ENCODE data around the gene FARP2. TPM values are rescaled to one million over a fixed set of nuclear protein-coding genes. Genes with fewer than 3 reads are reported as not detected.

The FARP2 gene
- total RNA-seq, 1 experiment from 2014 or later: 35.6 TPM

DNA sequence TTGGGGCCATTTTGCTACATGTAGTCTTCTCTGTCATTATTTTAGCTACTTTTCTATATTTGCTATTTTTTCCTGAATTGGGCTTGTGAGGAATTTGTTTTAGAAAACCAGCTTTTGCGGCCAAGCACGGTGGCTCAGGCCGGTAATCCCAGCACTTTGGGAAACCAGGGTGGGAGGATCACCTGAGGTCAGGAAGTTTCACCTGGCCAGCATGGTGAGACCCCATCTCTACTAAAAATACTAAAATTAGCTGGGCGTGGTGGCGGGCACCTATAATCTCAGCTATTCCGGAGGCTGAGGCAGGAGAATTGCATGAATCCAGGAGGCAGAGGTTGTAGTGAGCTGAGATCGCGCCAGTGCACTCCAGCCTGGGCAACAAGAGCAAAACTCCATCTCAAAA, 35.7 kb upstream of the FARP2 start:
- H3K27me3 ChIP-seq: no peaks in the 10 kb centered on the region
- H3K36me3 ChIP-seq: peaks cover 76% of the 10 kb centered on the region
- DNase-seq: no peak
- H3K9me3 ChIP-seq: no peaks in the 10 kb centered on the region
- H3K4me3 ChIP-seq: no peak overlapping the region

DNA sequence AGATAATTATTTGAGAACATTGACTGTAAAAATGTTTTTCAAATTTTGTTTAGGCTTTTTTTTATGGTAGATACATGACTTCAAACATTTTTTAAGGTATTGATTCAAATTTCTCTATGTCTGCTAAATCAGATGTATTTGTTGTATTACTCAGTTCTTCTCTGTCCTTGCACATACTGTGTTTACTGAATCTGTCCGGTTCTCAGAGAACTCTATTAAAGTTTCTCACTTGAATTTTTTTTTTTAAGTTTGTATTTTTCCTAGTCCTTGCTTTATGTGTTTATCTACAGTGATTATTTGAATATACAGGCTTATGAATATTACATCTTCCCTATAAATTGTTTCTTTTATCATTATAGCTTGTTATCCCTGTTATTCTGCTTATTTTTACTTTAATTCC, 35.1 kb upstream of the FARP2 start:
- Histone ChIP-seq H3K4me3 (no peak overlapping the region), H3K36me3 (peaks cover 81% of the 10 kb centered on the region), H3K9me3 (no peaks in the 10 kb centered on the region), H3K27me3 (no peaks in the 10 kb centered on the region)
- no peak for DNase-seq

DNA sequence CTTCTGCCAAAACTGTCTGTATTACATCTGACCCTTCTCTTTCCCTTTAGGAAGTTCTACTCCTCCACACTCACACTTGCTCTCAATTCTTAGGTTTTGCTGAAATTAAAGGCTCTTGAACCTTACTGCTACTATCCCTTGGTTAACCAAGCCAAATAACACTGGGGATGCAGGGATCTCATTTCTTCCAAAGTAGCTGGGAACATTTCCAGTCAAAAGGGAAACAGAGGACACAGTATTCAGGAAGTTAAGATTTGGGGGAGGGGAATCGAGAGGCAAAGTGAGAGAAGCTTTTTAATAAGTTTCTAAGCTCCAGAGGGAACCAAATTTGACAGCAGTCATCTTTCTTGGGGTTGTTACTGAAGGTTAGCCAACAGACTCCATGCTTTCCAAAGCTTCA, 34.2 kb upstream of the FARP2 start:
- Histone ChIP-seq H3K9me3 (no peaks in the 10 kb centered on the region), H3K36me3 (peaks cover 79% of the 10 kb centered on the region), H3K4me3 (no peak overlapping the region), H3K27me3 (no peaks in the 10 kb centered on the region)
- no peak for DNase-seq

DNA sequence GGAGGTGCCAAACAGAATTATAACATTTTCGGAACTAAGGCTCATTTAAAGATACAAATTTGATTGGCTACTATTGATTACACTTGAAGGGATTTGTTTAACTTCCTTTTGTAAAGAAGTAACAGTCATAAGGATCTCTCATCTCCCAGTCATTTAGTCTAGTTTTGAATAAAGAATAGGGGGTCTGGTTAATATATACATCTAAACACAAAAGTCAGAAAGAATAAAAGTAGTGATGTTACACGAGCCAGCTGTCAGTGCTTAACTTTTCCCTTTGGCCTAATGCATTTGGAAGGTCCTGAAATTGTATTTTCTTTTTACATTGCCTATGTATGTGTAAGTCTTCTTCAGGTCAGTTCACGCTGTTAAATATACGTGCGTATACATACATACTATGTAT, 32.3 kb upstream of the FARP2 start:
- H3K9me3 ChIP-seq: no peaks in the 10 kb centered on the region
- H3K36me3 ChIP-seq: peaks cover 84% of the 10 kb centered on the region
- H3K4me3 ChIP-seq: no peak overlapping the region
- no peaks in the 10 kb centered on the region for H3K27me3 ChIP-seq
- DNase-seq: no peak

DNA sequence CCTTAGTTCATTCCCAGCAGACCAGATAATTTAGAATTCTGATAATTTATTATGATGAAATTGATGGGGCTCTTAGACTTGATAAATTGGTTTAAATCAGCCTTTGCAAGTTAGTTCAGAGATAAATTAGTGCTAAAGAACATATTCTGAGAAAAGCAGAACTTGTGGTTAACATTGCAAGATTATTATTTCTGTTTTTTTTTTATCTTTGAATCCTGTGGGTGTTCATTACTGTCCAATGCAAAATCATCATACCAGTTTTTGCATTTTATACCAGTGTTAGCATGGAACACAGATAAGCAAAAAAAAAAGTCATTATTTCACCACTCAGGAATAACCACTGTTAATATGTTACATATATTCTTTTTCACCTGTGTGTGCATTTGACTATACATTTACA, 31.3 kb upstream of the FARP2 start:
- peaks cover 84% of the 10 kb centered on the region for H3K36me3 ChIP-seq
- no peaks in the 10 kb centered on the region for H3K9me3 ChIP-seq
- H3K27me3 ChIP-seq: no peaks in the 10 kb centered on the region
- no peak overlapping the region for H3K4me3 ChIP-seq
- no peak for DNase-seq

DNA sequence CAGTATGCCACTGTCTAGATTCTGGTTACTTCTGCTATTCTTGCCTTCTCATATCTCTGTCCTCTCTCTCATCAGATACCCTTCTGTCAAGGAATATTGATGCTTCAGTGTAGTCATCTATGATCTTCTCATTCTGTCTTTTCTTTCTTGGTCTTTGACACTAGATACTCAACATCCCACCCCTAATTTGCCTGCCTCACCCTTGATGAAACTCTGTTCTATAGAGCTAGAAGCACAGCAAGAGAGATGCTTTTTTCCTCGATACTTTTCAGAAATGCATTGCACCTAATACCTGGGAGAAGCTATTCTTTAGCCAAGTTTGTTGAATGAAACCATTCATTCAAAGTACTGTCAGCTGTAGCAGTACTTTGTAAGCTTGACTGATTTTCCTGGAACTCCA, 30.8 kb upstream of the FARP2 start:
- H3K4me3 ChIP-seq: no peak overlapping the region
- peaks cover 84% of the 10 kb centered on the region for H3K36me3 ChIP-seq
- H3K9me3 ChIP-seq: no peaks in the 10 kb centered on the region
- H3K27me3 ChIP-seq: no peaks in the 10 kb centered on the region
- DNase-seq: no peak

DNA sequence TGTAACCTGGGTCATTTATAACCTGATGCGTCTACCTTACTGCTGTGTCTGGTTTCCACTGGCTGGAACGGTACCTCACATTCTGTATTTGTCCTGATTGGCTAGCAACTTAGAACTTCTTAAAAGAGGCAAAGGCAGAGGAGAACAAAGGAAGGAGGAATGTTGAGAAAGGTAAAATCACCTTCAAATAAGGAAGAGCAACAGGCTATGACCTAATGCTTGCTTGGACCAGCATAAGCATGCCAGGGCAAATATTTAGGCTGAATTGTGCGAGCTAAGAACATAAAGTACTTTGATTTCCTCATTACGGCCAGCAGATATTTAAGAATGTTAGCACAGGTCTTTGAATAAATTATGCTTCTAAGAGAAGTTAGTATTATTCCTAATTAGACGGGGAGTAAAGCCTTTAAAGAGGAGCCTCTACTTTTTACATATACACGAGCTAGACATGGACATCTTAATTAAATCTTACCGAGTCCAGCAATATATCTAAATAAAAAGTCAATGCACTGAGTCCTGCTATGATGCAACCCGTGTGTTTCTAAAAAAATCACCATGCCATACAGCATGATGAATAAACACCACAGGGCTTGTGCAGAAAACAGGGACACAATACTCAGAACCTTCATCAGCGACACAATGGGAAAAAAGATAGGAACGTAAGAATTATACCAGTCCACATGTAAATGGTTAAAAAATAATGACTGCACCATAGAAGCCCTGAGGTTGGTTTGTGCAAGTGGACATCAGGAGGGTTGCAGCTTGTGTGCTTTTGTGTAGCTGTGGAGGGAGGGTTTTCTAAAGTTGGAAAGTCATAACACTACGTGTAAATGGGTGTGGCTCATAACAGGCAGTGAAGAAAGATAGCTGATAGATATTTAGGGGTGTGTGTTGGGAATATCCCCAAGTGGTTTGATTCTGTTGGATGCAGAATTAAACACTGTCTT, 26.1 kb upstream of the FARP2 start:
- DNase-seq: no peak
- no peaks in the 10 kb centered on the region for H3K27me3 ChIP-seq
- H3K4me3 ChIP-seq: no peak overlapping the region
- no peaks in the 10 kb centered on the region for H3K9me3 ChIP-seq
- peaks cover 94% of the 10 kb centered on the region for H3K36me3 ChIP-seq

DNA sequence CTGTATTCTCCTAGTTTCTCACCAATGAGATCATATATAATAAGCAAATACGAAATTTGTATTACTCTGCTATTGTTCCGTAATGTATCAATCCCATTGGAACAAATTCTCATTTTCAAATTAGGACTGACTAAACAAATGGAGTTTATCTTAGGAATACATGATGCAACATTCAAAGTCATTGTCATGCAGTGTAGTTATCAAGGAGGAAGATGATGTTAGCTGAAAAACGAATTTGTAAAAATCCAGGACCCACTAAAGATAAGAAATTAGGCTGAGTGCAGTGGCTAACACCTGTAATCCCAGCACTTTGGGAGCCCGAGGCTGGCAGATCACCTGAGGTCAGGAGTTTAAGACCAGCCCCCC, 25.5 kb upstream of the FARP2 start:
- no peaks in the 10 kb centered on the region for H3K9me3 ChIP-seq
- DNase-seq: no peak
- peaks cover 94% of the 10 kb centered on the region for H3K36me3 ChIP-seq
- H3K27me3 ChIP-seq: no peaks in the 10 kb centered on the region
- H3K4me3 ChIP-seq: no peak overlapping the region

DNA sequence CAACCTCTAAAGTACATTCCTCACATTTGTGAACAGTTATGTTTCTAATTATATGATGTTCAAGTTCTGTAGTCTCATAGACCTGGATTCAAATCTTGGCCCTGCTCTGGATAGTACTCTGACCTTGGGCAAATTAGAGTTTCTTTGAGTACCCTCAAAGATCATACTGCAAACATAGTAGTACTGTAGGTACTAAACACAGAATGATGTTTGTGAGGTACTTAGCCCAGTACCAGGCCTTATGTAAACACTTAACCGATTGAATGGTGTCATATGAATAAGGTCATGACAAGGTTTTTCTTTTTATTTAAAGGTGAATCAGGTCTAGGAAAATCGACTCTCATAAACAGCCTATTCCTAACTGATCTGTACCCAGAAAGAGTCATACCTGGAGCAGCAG, 21.3 kb upstream of the FARP2 start:
- peaks cover 91% of the 10 kb centered on the region for H3K36me3 ChIP-seq
- H3K27me3 ChIP-seq: no peaks in the 10 kb centered on the region
- no peaks in the 10 kb centered on the region for H3K9me3 ChIP-seq
- DNase-seq: no peak
- no peak overlapping the region for H3K4me3 ChIP-seq

DNA sequence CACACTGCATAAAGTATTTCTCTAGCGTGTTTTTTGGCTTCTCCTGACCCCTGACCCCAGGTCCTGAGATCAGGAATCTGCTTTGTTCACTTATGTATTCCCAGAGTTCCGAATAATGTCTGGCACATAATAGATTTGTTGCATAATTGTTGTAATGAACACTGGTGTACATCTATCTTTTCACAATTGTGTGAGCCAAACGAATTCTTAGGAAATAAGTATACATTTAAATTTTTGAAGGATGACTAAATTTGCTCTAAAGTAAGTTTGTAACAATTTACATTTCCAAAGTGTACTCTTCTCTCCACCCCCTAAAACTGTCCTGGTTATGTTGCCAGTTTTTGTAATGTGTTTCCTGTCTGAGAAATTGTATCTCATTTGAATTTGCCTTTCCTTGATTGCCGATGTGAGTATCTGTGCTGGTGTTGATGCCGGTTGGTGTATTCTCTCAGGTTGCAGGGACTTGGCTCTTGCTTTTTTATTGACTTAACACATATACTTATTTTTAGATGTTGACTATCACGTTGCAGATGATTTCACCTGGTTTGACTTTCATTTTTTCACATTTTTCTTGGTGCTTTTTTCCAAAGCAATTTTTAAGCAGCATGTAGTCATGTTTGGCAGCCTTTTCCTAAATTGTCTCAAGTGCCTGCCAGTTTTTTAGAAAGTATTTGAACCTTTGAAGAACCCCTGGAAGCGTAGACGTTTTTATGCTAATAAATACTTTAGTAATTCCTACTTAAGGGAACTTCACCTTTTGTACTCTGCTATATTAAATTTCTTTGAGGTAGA, 16.1 kb upstream of the FARP2 start:
- H3K36me3 ChIP-seq: peaks cover 92% of the 10 kb centered on the region
- H3K27me3 ChIP-seq: no peaks in the 10 kb centered on the region
- no peak overlapping the region for H3K4me3 ChIP-seq
- DNase-seq: no peak
- H3K9me3 ChIP-seq: no peaks in the 10 kb centered on the region

DNA sequence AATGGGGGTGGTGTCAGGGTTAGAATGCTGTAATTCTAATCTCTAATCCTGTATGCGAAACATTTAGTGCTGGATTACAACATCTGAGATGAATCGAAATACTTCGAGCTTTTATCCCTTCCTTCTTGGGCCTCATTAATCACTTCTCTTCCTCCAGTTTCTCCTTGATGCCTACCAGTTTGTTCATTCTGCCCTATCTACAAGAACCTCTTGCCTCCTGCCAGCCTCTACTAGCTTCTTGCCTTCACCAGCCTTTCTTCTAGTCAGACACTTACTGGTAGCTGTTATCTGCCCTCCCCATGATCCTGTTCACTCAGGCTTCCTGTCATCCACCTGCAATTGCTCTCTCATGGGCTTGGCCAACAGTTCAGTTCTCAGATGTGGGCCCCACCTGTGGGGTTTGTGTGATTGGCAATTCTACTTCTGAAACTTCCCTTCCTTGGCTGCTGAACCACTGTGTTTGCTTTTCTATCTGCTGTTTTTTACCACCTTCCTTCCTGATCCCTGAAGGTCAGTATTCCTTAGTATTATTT, 15.4 kb upstream of the FARP2 start:
- Histone ChIP-seq H3K4me3 (no peak overlapping the region), H3K36me3 (peaks cover 92% of the 10 kb centered on the region), H3K27me3 (no peaks in the 10 kb centered on the region), H3K9me3 (no peaks in the 10 kb centered on the region)
- no peak for DNase-seq

DNA sequence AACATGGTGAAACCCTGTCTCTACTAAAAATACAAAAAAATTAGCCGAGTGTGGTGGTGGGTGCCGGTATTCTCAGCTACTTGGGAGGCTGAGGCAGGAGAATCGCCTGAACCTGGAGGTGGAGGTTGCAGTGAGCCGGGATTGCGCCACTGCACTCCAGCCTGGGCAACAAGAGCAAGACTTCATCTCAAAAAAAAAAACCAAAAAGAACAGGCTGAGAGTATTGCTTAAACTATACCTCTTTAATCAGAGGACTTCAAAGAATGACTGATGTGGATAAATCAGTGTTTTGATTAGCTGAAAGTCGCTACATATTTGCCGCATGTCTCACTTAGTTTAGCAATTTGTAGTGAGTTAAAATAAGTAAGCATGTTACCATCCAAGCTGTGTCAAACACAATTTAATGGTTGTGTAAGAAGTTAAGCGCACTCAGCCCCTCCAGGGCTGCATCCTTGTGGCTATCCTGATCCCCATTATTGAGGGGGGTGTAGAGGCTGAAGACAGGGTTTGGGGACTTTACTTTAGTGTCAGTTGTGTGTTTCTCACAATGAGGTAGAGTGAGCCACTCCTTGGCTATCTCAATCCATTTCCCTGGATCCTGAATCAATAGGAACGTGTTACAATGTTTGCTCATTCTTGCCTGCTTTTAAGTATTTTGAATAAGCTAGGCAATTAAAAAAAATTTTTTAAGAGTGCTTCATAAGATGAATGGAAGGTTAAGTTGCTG, 11.0 kb upstream of the FARP2 start:
- peaks cover 94% of the 10 kb centered on the region for H3K36me3 ChIP-seq

DNA sequence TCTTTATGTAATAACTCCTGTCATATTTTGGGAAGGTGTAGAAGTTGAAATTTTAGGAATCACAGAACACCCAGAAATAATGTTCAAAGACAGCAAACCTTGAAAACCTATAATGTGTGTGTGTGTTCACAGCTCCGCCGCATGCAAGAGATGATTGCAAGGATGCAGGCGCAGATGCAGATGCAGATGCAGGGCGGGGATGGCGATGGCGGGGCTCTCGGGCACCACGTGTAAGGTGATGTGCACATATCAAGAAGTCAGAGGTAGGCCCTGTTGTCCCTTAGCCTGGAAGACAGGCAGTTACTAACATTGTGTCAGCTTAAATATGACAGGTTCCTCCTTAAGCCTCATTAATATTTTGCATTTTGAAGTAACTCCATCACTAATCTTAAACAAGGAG, 6.1 kb upstream of the FARP2 start:
- DNase-seq: no peak
- Histone ChIP-seq H3K9me3 (no peaks in the 10 kb centered on the region), H3K27me3 (no peaks in the 10 kb centered on the region), H3K4me3 (no peak overlapping the region), H3K36me3 (peaks cover 91% of the 10 kb centered on the region)

More for the DNA sequence above, 11.0 kb upstream of the FARP2 start:
- no peaks in the 10 kb centered on the region for H3K27me3 ChIP-seq
- no peak for DNase-seq
- no peak overlapping the region for H3K4me3 ChIP-seq
- H3K9me3 ChIP-seq: no peaks in the 10 kb centered on the region

DNA sequence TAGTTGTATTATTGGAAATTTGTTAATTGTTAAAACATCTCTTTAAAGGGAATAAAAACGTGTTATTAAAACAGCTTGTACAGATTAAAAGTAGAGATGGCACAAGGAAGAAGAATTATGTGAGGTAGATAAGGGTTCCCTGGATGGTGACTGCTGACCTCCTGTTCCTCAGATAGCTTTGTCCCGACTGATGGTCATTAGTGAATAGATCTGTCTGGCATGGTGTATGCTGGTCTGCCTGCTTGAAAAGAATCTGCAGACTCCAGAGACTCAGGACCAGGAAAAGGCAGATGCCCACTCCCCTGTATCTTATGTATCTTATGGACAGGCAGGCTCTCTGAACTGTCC, 5.6 kb upstream of the FARP2 start:
- Histone ChIP-seq H3K27me3 (no peaks in the 10 kb centered on the region), H3K4me3 (no peak overlapping the region), H3K36me3 (peaks cover 89% of the 10 kb centered on the region)

DNA sequence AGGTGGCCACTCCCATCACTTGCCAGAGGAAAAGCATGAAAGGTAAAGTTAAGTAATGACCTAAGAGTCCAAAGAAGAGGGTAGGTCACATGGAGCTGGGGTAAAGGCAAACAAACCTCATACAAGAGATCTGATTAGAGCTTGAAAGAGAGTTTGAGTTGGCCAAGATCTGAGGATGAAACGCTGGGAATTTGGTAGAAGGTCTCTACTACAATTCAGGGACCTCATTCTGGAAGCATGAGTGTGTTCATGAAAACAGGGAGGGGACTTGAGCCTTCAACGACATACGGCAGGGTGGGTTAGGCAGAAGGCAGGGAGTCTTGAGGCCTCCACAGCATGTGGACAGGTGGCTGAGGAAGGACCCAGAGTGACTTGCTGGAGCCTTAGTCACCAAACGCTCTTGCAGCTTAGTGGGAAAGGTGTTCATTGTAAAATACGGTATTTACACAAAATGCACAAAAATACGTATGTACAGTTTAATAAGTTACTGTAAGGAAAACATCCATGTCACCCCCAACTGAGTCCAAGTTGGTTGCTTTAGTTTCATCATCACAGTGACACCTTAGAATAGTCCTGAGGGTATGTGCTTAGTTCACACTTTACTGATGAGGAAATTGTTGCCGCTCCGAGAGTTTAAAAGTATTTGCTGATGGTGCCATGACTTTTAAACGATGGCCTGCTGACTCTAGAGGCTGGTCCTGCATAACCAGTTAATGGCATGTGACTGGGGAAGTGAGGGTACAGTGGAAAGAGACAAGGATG, 5.0 kb upstream of the FARP2 start:
- peaks cover 83% of the 10 kb centered on the region for H3K36me3 ChIP-seq
- H3K4me3 ChIP-seq: no peak overlapping the region
- no peaks in the 10 kb centered on the region for H3K9me3 ChIP-seq
- no peaks in the 10 kb centered on the region for H3K27me3 ChIP-seq
- no peak for DNase-seq

More for the DNA sequence above, 5.6 kb upstream of the FARP2 start:
- H3K9me3 ChIP-seq: no peaks in the 10 kb centered on the region
- no peak for DNase-seq

DNA sequence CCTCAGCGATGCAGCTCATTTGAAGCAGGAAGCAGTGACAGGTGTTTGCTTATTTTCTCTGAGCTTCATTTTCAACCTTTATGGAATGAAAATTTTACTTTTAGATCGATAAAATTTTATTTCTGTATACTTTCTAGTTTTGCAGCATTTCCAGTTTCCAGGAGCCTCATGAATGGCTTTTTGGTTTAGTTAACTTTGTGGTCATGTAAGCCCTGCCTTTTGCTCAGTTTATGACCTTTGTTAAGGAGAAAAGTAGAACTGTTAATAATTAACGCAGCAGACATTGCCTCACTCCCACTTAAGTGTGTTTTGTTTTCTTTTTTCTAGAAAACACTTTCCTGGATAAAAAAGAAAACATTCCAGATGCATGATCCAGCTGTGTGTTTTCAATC, 4.4 kb upstream of the FARP2 start:
- H3K36me3 ChIP-seq: peaks cover 79% of the 10 kb centered on the region
- no peak for DNase-seq
- no peak overlapping the region for H3K4me3 ChIP-seq
- no peaks in the 10 kb centered on the region for H3K9me3 ChIP-seq
- no peaks in the 10 kb centered on the region for H3K27me3 ChIP-seq
